Smooth muscle cell of the pulmonary artery (primary cell): Measurements from ENCODE around the gene ELMOD1. TPM values are rescaled to one million over a fixed set of nuclear protein-coding genes. Genes with fewer than 3 reads are reported as not detected.

Experiments
- total RNA-seq: library from RNA; depleted of rRNA; stranded (reverse); fragments of >200 nt; gene quantifications from 2 replicates; pipeline ENCODE4 v1.2.3, GENCODE V29; 2014

ELMOD1 gene
- 0.43 and 1.1 TPM in 2 replicates for total RNA-seq

GRCh38 chr11:107590460-107591377 is at the start of gene ELMOD1:
ELMOD1 (plus strand) TSS chr11:107591147; CDS start chr11:107618190, 27,043 bp downstream.

GRCh38 chr11:107565219-107565937 is 25.6 kb upstream of the ELMOD1 start, which contains the start of gene ALKBH8:
ALKBH8 (minus strand) TSS chr11:107565735; CDS start chr11:107560893, 4,842 bp downstream.

GRCh38 chr11:107711861-107712755 is 121.2 kb downstream of the ELMOD1 start, which contains the start of gene SLN:
SLN (minus strand) TSS chr11:107712056.

Other genes with a start within 250 kb of the ELMOD1 start
- 8.6 and 11.7 TPM in 2 replicates for gene CWF19L2, start 133.3 kb upstream of the ELMOD1 start, total RNA-seq
- 5.4 and 6.6 TPM in 2 replicates for gene ALKBH8, start 25.4 kb upstream of the ELMOD1 start, total RNA-seq
- 1.1 and 1.4 TPM in 2 replicates for gene SLN, start 120.9 kb downstream of the ELMOD1 start, total RNA-seq